ENCODE results near the gene BUB3.
A peak's percentile ranks its signal among the peaks of the same experiment; 100 is the strongest.

BUB3 gene

GRCh38 chr10:123132576-123133477, 21.4 kb upstream of the BUB3 start:
- CTCF ChIA-PET, result interaction anchor here (0.5 to 2.4 kb wide), 25 partner anchors 13 to 832 kb away, joined by 3 to 14 read pairs (median 3); no protein-coding TSS in a partner anchor
- H3K27ac ChIP-seq, result no peak overlapping the region
- DNase-seq (ENCODE audit: low spot score), result peak; percentile 90
- TF ChIP-seq, protein P1, sequence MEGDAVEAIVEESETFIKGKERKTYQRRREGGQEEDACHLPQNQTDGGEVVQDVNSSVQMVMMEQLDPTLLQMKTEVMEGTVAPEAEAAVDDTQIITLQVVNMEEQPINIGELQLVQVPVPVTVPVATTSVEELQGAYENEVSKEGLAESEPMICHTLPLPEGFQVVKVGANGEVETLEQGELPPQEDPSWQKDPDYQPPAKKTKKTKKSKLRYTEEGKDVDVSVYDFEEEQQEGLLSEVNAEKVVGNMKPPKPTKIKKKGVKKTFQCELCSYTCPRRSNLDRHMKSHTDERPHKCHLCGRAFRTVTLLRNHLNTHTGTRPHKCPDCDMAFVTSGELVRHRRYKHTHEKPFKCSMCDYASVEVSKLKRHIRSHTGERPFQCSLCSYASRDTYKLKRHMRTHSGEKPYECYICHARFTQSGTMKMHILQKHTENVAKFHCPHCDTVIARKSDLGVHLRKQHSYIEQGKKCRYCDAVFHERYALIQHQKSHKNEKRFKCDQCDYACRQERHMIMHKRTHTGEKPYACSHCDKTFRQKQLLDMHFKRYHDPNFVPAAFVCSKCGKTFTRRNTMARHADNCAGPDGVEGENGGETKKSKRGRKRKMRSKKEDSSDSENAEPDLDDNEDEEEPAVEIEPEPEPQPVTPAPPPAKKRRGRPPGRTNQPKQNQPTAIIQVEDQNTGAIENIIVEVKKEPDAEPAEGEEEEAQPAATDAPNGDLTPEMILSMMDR (conservative IDR thresholded peaks at IDR 0.05; ENCODE audit: low read depth), result peak; percentile 83
- POLR2A ChIA-PET (ENCODE audit: low non-redundant PET), result no interaction called here

DNA sequence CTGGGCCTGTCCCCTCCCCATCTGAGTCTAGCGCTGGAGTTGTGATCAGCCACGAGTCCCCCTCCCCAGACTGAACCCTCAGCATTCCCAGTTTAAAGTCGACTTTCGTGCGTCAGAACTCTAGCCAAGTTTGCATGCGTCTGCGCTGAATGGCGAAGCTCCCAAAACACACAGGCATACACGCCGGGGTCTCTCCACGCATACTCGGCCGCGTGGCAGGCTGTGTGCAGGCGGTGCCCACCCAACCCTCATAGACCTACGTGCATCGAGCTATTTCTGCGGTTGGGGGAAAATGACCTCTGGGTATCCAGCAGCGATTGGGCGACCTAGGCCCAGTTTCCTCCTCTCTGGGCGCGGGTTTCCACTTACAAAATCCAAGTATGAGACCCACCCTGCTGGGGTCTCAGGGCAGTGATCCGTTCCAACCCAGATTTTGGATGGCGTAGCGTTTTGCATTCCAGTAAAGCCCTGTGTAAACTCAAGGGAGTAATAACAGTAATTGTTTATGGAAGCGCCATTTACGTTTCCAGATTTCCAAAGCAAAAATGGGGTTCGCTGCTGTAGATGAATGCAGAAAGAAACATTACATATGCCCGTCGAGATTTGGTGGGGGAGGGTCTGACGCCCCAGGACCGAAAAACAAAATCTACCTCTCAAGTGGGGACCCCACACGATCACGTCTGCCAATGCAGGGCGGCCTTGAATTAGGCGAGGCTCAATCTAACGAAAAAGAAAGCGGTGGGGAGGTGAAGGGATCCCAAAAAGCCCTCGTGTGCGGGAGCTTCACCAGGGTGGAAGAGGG, 20.5 kb upstream of the BUB3 start:
- DNase-seq (ENCODE audit: low spot score), result no peak
- TF ChIP-seq, protein P1 (conservative IDR thresholded peaks at IDR 0.05; ENCODE audit: low read depth), result no peak
- ChIA-PET POLR2A (ENCODE audit: low non-redundant PET) (no interaction called here), CTCF (interaction anchor here (0.6 to 2.4 kb wide), 24 partner anchors 12 to 831 kb away, joined by 3 to 14 read pairs (median 3); no protein-coding TSS in a partner anchor)
- H3K27ac ChIP-seq, result no peak overlapping the region

GRCh38 chr10:123134343-123134914, 19.8 kb upstream of the BUB3 start:
- no peak overlapping the region for H3K27ac ChIP-seq
- POLR2A ChIA-PET (ENCODE audit: low non-redundant PET), result no interaction called here
- no peak for DNase-seq (ENCODE audit: low spot score)
- TF ChIP-seq, protein P1 (conservative IDR thresholded peaks at IDR 0.05; ENCODE audit: low read depth), result no peak
- CTCF ChIA-PET, result interaction anchor here (0.7 to 2.4 kb wide), 6 partner anchors 8 to 246 kb away, joined by 3 to 14 read pairs (median 9); no protein-coding TSS in a partner anchor

DNA sequence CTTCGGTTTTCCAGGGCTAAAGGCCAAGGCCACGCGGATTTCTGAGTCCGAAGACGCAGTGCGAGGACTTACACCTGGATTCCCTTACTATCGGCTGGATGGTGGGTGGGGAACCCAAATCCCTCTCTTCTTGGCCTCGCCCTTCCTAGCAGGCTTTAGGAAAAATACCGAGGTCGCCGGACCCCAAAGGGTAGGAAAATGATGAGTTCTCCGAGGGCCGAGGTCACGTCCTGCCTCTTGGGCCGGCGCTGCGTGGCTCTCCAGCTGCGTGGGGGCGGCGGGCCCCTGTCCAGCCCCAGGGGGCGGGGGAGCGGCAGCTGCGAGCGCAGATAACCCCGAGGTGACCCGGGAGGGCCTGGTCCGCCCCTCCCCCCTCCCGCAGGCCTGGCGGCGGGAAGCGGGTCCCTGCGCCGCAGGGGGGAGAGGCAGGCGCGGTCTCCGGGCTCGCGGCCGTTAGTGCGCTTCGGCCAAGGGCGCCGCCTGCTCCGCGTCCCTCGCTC, 19.2 kb upstream of the BUB3 start:
- ChIA-PET POLR2A (ENCODE audit: low non-redundant PET) (no interaction called here), CTCF (interaction anchor here (0.7 to 2.4 kb wide), 4 partner anchors 8 to 246 kb away, joined by 3 to 14 read pairs (median 8); no protein-coding TSS in a partner anchor)
- TF ChIP-seq, protein P1 (conservative IDR thresholded peaks at IDR 0.05; ENCODE audit: low read depth), result no peak
- no peak overlapping the region for H3K27ac ChIP-seq
- no peak for DNase-seq (ENCODE audit: low spot score)

DNA sequence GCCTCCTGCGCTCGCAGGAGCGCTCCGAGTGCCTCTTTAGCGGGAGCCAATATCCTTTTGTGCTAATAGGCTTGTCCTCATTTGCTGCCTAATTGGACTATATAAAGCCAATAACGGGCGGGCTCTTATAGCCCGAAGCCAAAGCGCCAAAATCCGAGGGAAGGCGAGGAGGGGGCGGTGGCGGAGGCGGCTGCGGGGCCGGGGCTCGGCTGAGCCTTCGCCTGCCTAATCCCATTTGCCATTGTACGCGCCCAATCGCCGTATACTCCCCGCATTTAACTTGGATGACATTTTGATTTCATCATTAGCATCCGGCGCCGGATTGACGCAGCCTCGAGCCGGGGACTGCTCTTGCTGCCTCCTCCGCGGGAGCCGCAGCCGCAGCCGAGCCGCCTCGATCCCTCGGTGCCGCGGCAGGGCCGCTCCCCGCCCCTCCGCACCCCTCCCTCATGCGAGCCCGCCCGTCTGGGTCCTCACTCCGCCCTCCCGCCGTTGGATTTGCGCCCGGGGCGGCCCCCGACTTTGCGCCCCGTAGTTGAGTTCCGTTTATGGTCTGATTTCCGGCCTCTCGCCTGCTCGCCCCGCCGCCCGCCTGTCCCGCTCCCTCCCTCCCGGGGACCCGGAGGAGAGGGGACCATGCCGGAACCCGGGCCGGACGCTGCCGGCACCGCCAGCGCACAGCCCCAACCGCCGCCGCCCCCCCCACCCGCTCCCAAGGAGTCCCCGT, 18.6 kb upstream of the BUB3 start, which contains the start of gene HMX3:
Gene HMX3, plus strand, starts transcription at position 556 of the 727 bp plus-strand sequence. Its CDS starts 81 bp downstream, at position 637.
- POLR2A ChIA-PET (ENCODE audit: low non-redundant PET), result no interaction called here
- TF ChIP-seq, protein P1 (conservative IDR thresholded peaks at IDR 0.05; ENCODE audit: low read depth), result no peak
- CTCF ChIA-PET, result interaction anchor here (0.8 kb wide), 1 partner anchor 12 kb away, joined by 3 read pairs; no protein-coding TSS in a partner anchor
- no peak within 1 kb of the TSS for H3K27ac ChIP-seq
- DNase-seq (ENCODE audit: low spot score), result no peak
